HepG2 (cell line): ENCODE data around the gene SP140L. TPM values are rescaled to one million over a fixed set of nuclear protein-coding genes. Genes with fewer than 3 reads are reported as not detected.

Experiments
- DR1 ChIP-seq: sonication (generic); formaldehyde crosslinking; IDR thresholded peaks from 2 replicates; pipeline ENCODE4 v1.8.0; 2021; ENCODE audit warnings: mild to moderate bottlenecking, missing genetic modification reagents, inconsistent platforms
- IRX3 ChIP-seq: sonication (generic); formaldehyde crosslinking; IDR thresholded peaks from 2 replicates; pipeline ENCODE4 v1.8.1; 2023; ENCODE audit warnings: mild to moderate bottlenecking, low read depth, missing genetic modification reagents, borderline replicate concordance
- KAT2B ChIP-seq: fragments of 150-350 bp; IDR thresholded peaks from 2 replicates; pipeline ENCODE4 v1.6.1; 2014; ENCODE audit warnings: low read depth, low read length, borderline replicate concordance
- ZBTB7A ChIP-seq: sonication (generic); formaldehyde crosslinking; IDR thresholded peaks from 2 replicates; pipeline ENCODE4 v1.8.0; 2022; ENCODE audit warnings: mild to moderate bottlenecking, missing genetic modification reagents
- ZNF501 ChIP-seq: sonication (generic); formaldehyde crosslinking; IDR thresholded peaks from 2 replicates; pipeline ENCODE4 v1.5.1; 2020; ENCODE audit warnings: mild to moderate bottlenecking, moderate library complexity, missing genetic modification reagents
- ZNF75D ChIP-seq: sonication (generic); formaldehyde crosslinking; IDR thresholded peaks from 2 replicates; pipeline ENCODE4 v1.8.1; 2023; ENCODE audit warnings: missing genetic modification reagents, mild to moderate bottlenecking, borderline replicate concordance
- ZNF788 ChIP-seq: sonication (generic); formaldehyde crosslinking; IDR thresholded peaks from 2 replicates; pipeline ENCODE4 v1.5.0; 2020; ENCODE audit warnings: mild to moderate bottlenecking, missing genetic modification reagents, borderline replicate concordance
- polyA plus RNA-seq, 8 experiments: library from polyadenylated mRNA; depleted of rRNA in 3 of 8; stranded (reverse) in 7 of 8; unstranded in 1 of 8; fragments of >200 nt; fragmentation: Illumina TruSeq in 4 of 8; extraction: Trizol in 4 of 8; gene quantifications; 2 replicates each; pipeline versions ENCODE4 v1.2.1 to v1.2.3, GENCODE V29; 2011 to 2016; ENCODE audit warnings: low read depth in 4 of 8, missing spikeins in 1 of 8, mixed read lengths in 1 of 8; ENCODE audit not compliant: insufficient read depth in 1 of 8
- total RNA-seq, 5 experiments: library from RNA; depleted of rRNA; stranded (reverse); fragments of >200 nt; fragmentation: Illumina TruSeq; extraction: Trizol; gene quantifications; 2 replicates each; pipeline ENCODE4 v1.2.3, GENCODE V29; 2016; ENCODE audit warnings: low read depth in 1 of 5
- TF ChIP-seq, protein P1 (sequence below): sonication (generic); formaldehyde crosslinking; IDR thresholded peaks from 2 replicates; pipeline ENCODE4 v1.5.0; 2020; ENCODE audit warnings: mild to moderate bottlenecking, missing genetic modification reagents, borderline replicate concordance
- TF ChIP-seq, protein P2 (sequence below): IDR thresholded peaks from 2 replicates; pipeline ENCODE4 v1.6.1; 2012; ENCODE audit warnings: inconsistent platforms
- TF ChIP-seq, protein P3 (sequence below), 2 experiments: sonication (generic) in 1 of 2; formaldehyde crosslinking in 1 of 2; IDR thresholded peaks; 2 replicates each; pipeline versions ENCODE4 v1.6.1 to v1.9.0; 2014 to 2022; ENCODE audit warnings: antibody characterized with exemption in 1 of 2, borderline replicate concordance in 1 of 2, inconsistent platforms in 1 of 2, low read depth in 1 of 2, missing genetic modification reagents in 1 of 2
- TF ChIP-seq, protein P4 (sequence below): sonication (generic); formaldehyde crosslinking; IDR thresholded peaks from 2 replicates; pipeline ENCODE4 v1.4.0; 2020; ENCODE audit warnings: missing genetic modification reagents

SP140L gene
- total and polyA plus RNA-seq, 2 of the 13 experiments (the other 11 are each of a cell fraction or from before 2014, with no cell fraction given), result 10.9 to 17.5 TPM

DNA sequence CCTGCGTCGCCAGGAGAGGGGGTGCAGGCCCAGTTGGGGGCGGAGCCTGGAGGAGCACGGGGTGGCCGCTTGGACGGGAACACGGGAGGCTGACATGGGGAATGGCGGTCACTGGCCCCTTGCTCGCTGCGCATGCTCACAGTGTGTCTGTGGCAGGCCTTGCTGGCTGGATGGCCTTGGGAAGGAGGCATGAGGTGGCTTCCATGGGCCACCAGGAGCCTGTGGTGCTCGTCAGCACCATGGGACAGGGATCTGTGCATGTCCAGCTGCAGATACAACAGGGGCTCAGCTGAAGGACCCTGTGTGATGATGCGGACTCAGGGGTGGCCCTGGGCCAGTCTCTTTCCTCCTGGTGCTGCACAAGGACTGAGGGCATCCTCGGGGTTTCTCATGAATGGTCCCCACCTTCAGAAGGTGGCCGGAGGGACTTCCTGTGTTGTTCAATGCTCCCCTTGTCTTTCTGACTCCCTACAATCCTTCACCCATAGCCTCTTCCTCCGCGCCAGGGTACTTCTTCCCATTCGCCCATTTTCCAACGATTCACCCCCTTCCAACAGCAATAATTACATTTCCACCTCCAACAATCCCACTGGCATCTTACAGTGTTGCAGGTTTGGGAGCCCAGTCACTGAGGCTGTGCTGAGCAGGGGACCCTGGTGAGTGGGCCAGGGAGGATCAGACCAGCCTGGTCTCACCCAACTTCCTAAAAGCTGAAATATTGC, 3.4 kb upstream of the SP140L start (continued):
- TF ChIP-seq KAT2B (no peak), DR1 (CRISPR knock-in tag) (no peak), ZNF501 (CRISPR knock-in tag) (peak; percentile 61), IRX3 (CRISPR knock-in tag) (no peak), ZBTB7A (CRISPR knock-in tag) (no peak), ZNF788 (CRISPR knock-in tag) (no peak; the same call in 1 of the 2 replicates), ZNF75D (no peak)
- TF ChIP-seq, protein P1, sequence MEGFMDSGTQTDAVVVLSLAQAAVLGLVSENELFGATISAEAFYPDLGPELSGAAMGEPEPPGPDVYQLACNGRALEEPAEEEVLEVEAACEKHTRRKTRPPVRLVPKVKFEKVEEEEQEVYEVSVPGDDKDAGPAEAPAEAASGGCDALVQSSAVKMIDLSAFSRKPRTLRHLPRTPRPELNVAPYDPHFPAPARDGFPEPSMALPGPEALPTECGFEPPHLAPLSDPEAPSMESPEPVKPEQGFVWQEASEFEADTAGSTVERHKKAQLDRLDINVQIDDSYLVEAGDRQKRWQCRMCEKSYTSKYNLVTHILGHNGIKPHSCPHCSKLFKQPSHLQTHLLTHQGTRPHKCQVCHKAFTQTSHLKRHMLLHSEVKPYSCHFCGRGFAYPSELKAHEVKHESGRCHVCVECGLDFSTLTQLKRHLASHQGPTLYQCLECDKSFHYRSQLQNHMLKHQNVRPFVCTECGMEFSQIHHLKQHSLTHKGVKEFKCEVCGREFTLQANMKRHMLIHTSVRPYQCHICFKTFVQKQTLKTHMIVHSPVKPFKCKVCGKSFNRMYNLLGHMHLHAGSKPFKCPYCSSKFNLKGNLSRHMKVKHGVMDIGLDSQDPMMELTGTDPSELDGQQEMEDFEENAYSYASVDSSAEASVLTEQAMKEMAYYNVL (CRISPR knock-in tag), result no peak
- TF ChIP-seq, protein P2, sequence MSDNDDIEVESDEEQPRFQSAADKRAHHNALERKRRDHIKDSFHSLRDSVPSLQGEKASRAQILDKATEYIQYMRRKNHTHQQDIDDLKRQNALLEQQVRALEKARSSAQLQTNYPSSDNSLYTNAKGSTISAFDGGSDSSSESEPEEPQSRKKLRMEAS, result peak; percentile 86
- TF ChIP-seq, protein P3, sequence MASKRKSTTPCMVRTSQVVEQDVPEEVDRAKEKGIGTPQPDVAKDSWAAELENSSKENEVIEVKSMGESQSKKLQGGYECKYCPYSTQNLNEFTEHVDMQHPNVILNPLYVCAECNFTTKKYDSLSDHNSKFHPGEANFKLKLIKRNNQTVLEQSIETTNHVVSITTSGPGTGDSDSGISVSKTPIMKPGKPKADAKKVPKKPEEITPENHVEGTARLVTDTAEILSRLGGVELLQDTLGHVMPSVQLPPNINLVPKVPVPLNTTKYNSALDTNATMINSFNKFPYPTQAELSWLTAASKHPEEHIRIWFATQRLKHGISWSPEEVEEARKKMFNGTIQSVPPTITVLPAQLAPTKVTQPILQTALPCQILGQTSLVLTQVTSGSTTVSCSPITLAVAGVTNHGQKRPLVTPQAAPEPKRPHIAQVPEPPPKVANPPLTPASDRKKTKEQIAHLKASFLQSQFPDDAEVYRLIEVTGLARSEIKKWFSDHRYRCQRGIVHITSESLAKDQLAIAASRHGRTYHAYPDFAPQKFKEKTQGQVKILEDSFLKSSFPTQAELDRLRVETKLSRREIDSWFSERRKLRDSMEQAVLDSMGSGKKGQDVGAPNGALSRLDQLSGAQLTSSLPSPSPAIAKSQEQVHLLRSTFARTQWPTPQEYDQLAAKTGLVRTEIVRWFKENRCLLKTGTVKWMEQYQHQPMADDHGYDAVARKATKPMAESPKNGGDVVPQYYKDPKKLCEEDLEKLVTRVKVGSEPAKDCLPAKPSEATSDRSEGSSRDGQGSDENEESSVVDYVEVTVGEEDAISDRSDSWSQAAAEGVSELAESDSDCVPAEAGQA (IDR thresholded peaks at IDR 0.05; ENCODE audit: low read depth), result no peak
- TF ChIP-seq, protein P3 (CRISPR knock-in tag; IDR thresholded peaks at IDR 0.05; ENCODE audit: borderline replicate concordance), result no peak
- TF ChIP-seq, protein P4, sequence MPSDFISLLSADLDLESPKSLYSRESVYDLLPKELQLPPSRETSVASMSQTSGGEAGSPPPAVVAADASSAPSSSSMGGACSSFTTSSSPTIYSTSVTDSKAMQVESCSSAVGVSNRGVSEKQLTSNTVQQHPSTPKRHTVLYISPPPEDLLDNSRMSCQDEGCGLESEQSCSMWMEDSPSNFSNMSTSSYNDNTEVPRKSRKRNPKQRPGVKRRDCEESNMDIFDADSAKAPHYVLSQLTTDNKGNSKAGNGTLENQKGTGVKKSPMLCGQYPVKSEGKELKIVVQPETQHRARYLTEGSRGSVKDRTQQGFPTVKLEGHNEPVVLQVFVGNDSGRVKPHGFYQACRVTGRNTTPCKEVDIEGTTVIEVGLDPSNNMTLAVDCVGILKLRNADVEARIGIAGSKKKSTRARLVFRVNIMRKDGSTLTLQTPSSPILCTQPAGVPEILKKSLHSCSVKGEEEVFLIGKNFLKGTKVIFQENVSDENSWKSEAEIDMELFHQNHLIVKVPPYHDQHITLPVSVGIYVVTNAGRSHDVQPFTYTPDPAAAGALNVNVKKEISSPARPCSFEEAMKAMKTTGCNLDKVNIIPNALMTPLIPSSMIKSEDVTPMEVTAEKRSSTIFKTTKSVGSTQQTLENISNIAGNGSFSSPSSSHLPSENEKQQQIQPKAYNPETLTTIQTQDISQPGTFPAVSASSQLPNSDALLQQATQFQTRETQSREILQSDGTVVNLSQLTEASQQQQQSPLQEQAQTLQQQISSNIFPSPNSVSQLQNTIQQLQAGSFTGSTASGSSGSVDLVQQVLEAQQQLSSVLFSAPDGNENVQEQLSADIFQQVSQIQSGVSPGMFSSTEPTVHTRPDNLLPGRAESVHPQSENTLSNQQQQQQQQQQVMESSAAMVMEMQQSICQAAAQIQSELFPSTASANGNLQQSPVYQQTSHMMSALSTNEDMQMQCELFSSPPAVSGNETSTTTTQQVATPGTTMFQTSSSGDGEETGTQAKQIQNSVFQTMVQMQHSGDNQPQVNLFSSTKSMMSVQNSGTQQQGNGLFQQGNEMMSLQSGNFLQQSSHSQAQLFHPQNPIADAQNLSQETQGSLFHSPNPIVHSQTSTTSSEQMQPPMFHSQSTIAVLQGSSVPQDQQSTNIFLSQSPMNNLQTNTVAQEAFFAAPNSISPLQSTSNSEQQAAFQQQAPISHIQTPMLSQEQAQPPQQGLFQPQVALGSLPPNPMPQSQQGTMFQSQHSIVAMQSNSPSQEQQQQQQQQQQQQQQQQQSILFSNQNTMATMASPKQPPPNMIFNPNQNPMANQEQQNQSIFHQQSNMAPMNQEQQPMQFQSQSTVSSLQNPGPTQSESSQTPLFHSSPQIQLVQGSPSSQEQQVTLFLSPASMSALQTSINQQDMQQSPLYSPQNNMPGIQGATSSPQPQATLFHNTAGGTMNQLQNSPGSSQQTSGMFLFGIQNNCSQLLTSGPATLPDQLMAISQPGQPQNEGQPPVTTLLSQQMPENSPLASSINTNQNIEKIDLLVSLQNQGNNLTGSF (CRISPR knock-in tag), result 0 out of 2 replicates have a peak, but pooled peaks have one; percentile 44
